Smooth muscle cell of trachea (primary cell): ENCODE results near the gene SMKR1. TPM values are rescaled to one million over a fixed set of nuclear protein-coding genes. Genes with fewer than 3 reads are reported as not detected.

ENCODE experiments used
- total RNA-seq: library from RNA; depleted of rRNA; stranded (reverse); fragments of >200 nt; gene quantifications from 2 replicates; pipeline ENCODE4 v1.2.1, GENCODE V29; 2014

Gene SMKR1
- 0.66 TPM in 1 of 2 replicates, not detected in the other for total RNA-seq

GRCh38 chr7:129501760-129502707 lies at the start of gene SMKR1:
Gene SMKR1, plus strand, starts transcription at chr7:129502531. Its CDS starts 294 bp downstream, at chr7:129502825.

Other genes with a start within 250 kb of the SMKR1 start
- 5.1 and 8.3 TPM in 2 replicates for gene STRIP2, start 68.1 kb upstream of the SMKR1 start, total RNA-seq
- 9.3 and 12.2 TPM in 2 replicates for gene NRF1, start 109.2 kb downstream of the SMKR1 start, total RNA-seq